Neural cell (in vitro differentiated cells): ENCODE measurements around the gene DYDC2. TPM values are rescaled to one million over a fixed set of nuclear protein-coding genes. Genes with fewer than 3 reads are reported as not detected.

ENCODE experiments used
- H2AFZ ChIP-seq: fragments of 200-600, 300-800 bp; sonication (generic), shearing (Covaris generic); 2 replicates; pipeline ENCODE4 v1.6.0; 2014; ENCODE audit warnings: low read depth, mild to moderate bottlenecking, antibody characterized with exemption, low read length, moderate library complexity
- H3F3A ChIP-seq: fragments of 200-600 bp; shearing (Covaris generic); 2 replicates; pipeline ENCODE4 v1.6.1; 2016; ENCODE audit warnings: mild to moderate bottlenecking, moderate library complexity, mixed read lengths, antibody characterized with exemption, low read length; ENCODE audit not compliant: insufficient read depth, poor library complexity, severe bottlenecking
- H3K27ac ChIP-seq: fragments of 200-600, 300-800 bp; sonication (generic), shearing (Covaris generic); 2 replicates; pipeline ENCODE4 v1.5.1; 2014; ENCODE audit warnings: mild to moderate bottlenecking, low read length, moderate library complexity
- H3K27me3 ChIP-seq: fragments of 300-800, 200-600 bp; sonication (generic), shearing (Covaris generic); 2 replicates; pipeline ENCODE4 v1.6.0; 2014; ENCODE audit warnings: mild to moderate bottlenecking, low read depth, low read length, moderate library complexity; ENCODE audit not compliant: insufficient read depth
- H3K36me3 ChIP-seq: fragments of 300-800, 200-600 bp; sonication (generic), shearing (Covaris generic); 2 replicates; pipeline ENCODE4 v1.5.1; 2014; ENCODE audit warnings: mild to moderate bottlenecking, antibody characterized with exemption, low read length, moderate library complexity; ENCODE audit not compliant: insufficient read depth
- H3K4me2 ChIP-seq: fragments of 300-800, 200-600 bp; sonication (generic), shearing (Covaris generic); 2 replicates; pipeline ENCODE4 v1.6.0; 2014; ENCODE audit warnings: mild to moderate bottlenecking, low read length
- H3K4me3 ChIP-seq: fragments of 300-800, 200-600 bp; sonication (generic), shearing (Covaris generic); 2 replicates; pipeline ENCODE4 v1.5.1; 2014; ENCODE audit warnings: mild to moderate bottlenecking, low read length, moderate library complexity
- H3K79me2 ChIP-seq: fragments of 200-600 bp; shearing (Covaris generic); replicated peaks from 2 replicates; pipeline ENCODE4 v1.6.0; 2014; ENCODE audit warnings: mild to moderate bottlenecking, low read length, moderate library complexity; ENCODE audit not compliant: insufficient read depth
- H3K9ac ChIP-seq: fragments of 300-800, 200-600 bp; sonication (generic), shearing (Covaris generic); 2 replicates; pipeline ENCODE4 v1.6.1; 2016; ENCODE audit warnings: mild to moderate bottlenecking, low read length, mixed read lengths
- H3K9me2 ChIP-seq: fragments of 200-600 bp; shearing (Covaris generic); 2 replicates; pipeline ENCODE4 v1.6.1; 2016; ENCODE audit warnings: mild to moderate bottlenecking, low read length, mixed read lengths; ENCODE audit not compliant: insufficient read depth
- H3K9me3 ChIP-seq: fragments of 200-600, 300-800 bp; sonication (generic), shearing (Covaris generic); 2 replicates; pipeline ENCODE4 v1.6.1; 2016; ENCODE audit warnings: mild to moderate bottlenecking, mixed run types, low read length, moderate library complexity, mixed read lengths
- H4K20me1 ChIP-seq: fragments of 200-600 bp; shearing (Covaris generic); 2 replicates; pipeline ENCODE4 v1.6.1; 2016; ENCODE audit warnings: mild to moderate bottlenecking, mixed run types; ENCODE audit not compliant: insufficient read depth
- CTCF ChIP-seq: fragments of 450-650 bp; IDR thresholded peaks from 2 replicates; pipeline ENCODE4 v1.5.1; 2014; ENCODE audit warnings: antibody characterized with exemption, mild to moderate bottlenecking, moderate library complexity; ENCODE audit not compliant: poor library complexity, severe bottlenecking
- EP300 ChIP-seq: fragments of 450-650 bp; conservative IDR thresholded peaks from 2 replicates; pipeline ENCODE4 v1.6.1; 2014; ENCODE audit warnings: antibody characterized with exemption, mild to moderate bottlenecking, moderate library complexity; ENCODE audit not compliant: poor library complexity, severe bottlenecking
- EZH2 ChIP-seq: fragments of 200-600, 300-800 bp; shearing (Covaris generic), sonication (generic); IDR thresholded peaks from 2 replicates; pipeline ENCODE4 v1.6.1; 2014; ENCODE audit warnings: antibody characterized with exemption, low read length, borderline replicate concordance, mild to moderate bottlenecking; ENCODE audit not compliant: insufficient read depth, poor library complexity, severe bottlenecking
- MXI1 ChIP-seq: fragments of 450-650 bp; conservative IDR thresholded peaks from 2 replicates; pipeline ENCODE4 v1.6.1; 2014; ENCODE audit warnings: antibody characterized with exemption, mild to moderate bottlenecking; ENCODE audit not compliant: poor library complexity, severe bottlenecking
- POLR2AphosphoS5 ChIP-seq: IDR thresholded peaks from 2 replicates; pipeline ENCODE4 v1.6.1; 2012
- RAD21 ChIP-seq: fragments of 450-650 bp; conservative IDR thresholded peaks from 2 replicates; pipeline ENCODE4 v1.6.1; 2014; ENCODE audit warnings: antibody characterized with exemption, mild to moderate bottlenecking, moderate library complexity
- REST ChIP-seq: IDR thresholded peaks from 2 replicates; pipeline ENCODE4 v1.6.1; 2012; ENCODE audit warnings: borderline replicate concordance
- SMC3 ChIP-seq: fragments of 450-650 bp; conservative IDR thresholded peaks from 2 replicates; pipeline ENCODE4 v1.6.1; 2014; ENCODE audit warnings: antibody characterized with exemption, mild to moderate bottlenecking, moderate library complexity; ENCODE audit not compliant: poor library complexity
- TAF1 ChIP-seq: IDR thresholded peaks from 2 replicates; pipeline ENCODE4 v1.6.1; 2012; ENCODE audit warnings: low read depth
- polyA plus RNA-seq: library from polyadenylated mRNA; depleted of rRNA; stranded (reverse); fragments of >200 nt; gene quantifications from 2 replicates; pipeline ENCODE4 v1.2.3, GENCODE V29; 2014

Gene DYDC2
- polyA plus RNA-seq, 1 donor from 2014 or later = 2.4 TPM

- Histone ChIP-seq H3K79me2 (no peaks in the 10 kb centered on the region), H4K20me1 (no peaks in the 10 kb centered on the region), H3K27me3 (no peaks in the 10 kb centered on the region), H3K9me3 (no peaks in the 10 kb centered on the region), H3K36me3 (no peaks in the 10 kb centered on the region), H3K27ac (no peak overlapping the region), H3F3A (no peaks in the 10 kb centered on the region), H2AFZ (no peak overlapping the region), H3K4me3 (no peak overlapping the region), H3K4me2 (no peak overlapping the region), H3K9ac (no peak overlapping the region), H3K9me2 (no peaks in the 10 kb centered on the region)
- no peak for TF ChIP-seq CTCF
- no peak for TF ChIP-seq SMC3
- TF ChIP-seq EZH2 = no peak
- no peak for TF ChIP-seq REST
- no peak for TF ChIP-seq EP300
- no peak for TF ChIP-seq POLR2AphosphoS5
- TF ChIP-seq RAD21 = no peak
- TF ChIP-seq MXI1 = no peak
- no peak for TF ChIP-seq TAF1
These were observed 49.0 kb downstream of the DYDC2 start for GRCh38 chr10:80405626-80406025.

- no peak overlapping the region for H2AFZ ChIP-seq
- no peaks in the 10 kb centered on the region for H3F3A ChIP-seq
- no peaks in the 10 kb centered on the region for H4K20me1 ChIP-seq
- no peak for TF ChIP-seq REST
- TF ChIP-seq MXI1 = no peak
- TF ChIP-seq SMC3 = no peak
- TF ChIP-seq EP300 = no peak
- TF ChIP-seq POLR2AphosphoS5 = no peak
- no peak for TF ChIP-seq EZH2
- TF ChIP-seq TAF1 = no peak
- TF ChIP-seq RAD21 = no peak
- no peak for TF ChIP-seq CTCF
- no peak overlapping the region for H3K4me2 ChIP-seq
- no peak overlapping the region for H3K9ac ChIP-seq
- no peak overlapping the region for H3K4me3 ChIP-seq
- H3K27ac ChIP-seq = no peak overlapping the region
- H3K79me2 ChIP-seq = peaks cover 4% of the 10 kb centered on the region
- H3K9me2 ChIP-seq = no peaks in the 10 kb centered on the region
- no peaks in the 10 kb centered on the region for H3K27me3 ChIP-seq
- no peaks in the 10 kb centered on the region for H3K36me3 ChIP-seq
- no peaks in the 10 kb centered on the region for H3K9me3 ChIP-seq
These were observed 49.6 kb downstream of the DYDC2 start for GRCh38 chr10:80406204-80406603.
